ENCODE measurements around the gene CHD6.

DNA sequence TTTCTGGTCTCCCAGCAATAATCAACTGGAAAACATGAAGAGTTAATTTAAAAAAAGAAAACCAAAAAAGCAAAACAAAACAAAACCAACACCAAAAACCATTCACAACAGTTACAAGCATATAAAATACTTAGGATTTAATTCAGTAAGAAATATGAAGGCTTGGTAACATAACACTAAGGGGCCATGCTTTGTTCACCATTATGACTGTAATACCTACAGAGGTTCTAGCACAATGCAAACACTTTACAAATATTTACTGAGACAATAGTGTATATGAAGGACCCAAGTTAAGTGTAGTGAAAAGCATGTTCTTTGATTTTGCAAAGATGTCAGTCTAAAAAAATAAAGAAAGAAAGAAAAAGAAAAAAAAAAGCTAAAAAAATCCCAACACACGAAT is 141.7 kb downstream of the CHD6 start:
- no peak for TF ChIP-seq POLR2A (IDR thresholded peaks at IDR 0.05; ENCODE audit: low read length)
- no peak for TF ChIP-seq GATA1 (IDR thresholded peaks at IDR 0.05; ENCODE audit: low read depth, low read length)

Measured in erythroblast (primary cell).